ENCODE results near the gene NEDD8. TPM values are rescaled to one million over a fixed set of nuclear protein-coding genes. Genes with fewer than 3 reads are reported as not detected.

Gene NEDD8
- total and polyA plus RNA-seq, 2 experiments from 2014 or later: 138 to 326 TPM

DNA sequence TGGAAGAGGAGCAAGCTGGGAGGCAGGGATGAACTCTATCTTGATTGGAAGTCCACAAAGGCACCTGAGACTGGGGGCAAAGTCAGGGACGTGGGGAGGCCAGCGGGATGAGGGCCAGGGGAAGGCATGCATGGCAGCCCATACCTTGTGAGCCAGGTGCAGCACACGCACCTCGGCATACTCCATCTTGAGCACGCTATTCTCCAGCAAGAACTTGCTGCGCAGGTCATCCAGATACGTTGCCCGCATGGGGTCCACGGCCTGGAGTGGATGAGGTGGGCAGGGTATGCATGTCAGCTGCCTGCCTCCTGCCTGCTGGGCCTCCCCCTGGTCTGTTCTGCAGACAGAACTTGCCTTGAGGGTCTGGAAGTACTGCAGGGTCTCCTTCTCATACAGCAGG is 35.3 kb upstream of the NEDD8 start:
- Histone ChIP-seq H4K20me1 (ENCODE audit: insufficient read depth) (no peaks in the 10 kb centered on the region), H3K4me3 (no peak overlapping the region), H3K79me2 (ENCODE audit: insufficient read depth) (peaks cover 5% of the 10 kb centered on the region; the same call in 1 of the 2 replicates), H3F3A (ENCODE audit: insufficient read depth) (no peaks in the 10 kb centered on the region), H2AFZ (no peak overlapping the region), H3K4me2 (ENCODE audit: unreplicated experiment) (no peak overlapping the region), H3K9me3 (ENCODE audit: low read depth) (no peaks in the 10 kb centered on the region), H3K27me3 (replicated peaks; ENCODE audit: insufficient read depth) (no peaks in the 10 kb centered on the region), H3K9ac (no peak overlapping the region), H3K36me3 (ENCODE audit: low read depth) (no peaks in the 10 kb centered on the region), H3K4me1 (ENCODE audit: insufficient read depth) (peaks cover 3% of the 10 kb centered on the region; the same call in 1 of the 2 replicates), H3K27ac (no peak overlapping the region), H3K9me2 (ENCODE audit: insufficient read depth) (no peaks in the 10 kb centered on the region)
- in situ Hi-C loops (cut with MboI): no loop called here
- WGBS, 2 experiments (ENCODE audit: low coverage in 1 of 2, low lambda C conversion rate in 2 of 2, missing lambda C conversion rate in 2 of 2): 87 to 94% methylated on average over 9 of the region's 9 CpGs
- no peak for DNase-seq
- no peak for TF ChIP-seq EZH2 (IDR thresholded peaks at IDR 0.05; ENCODE audit: insufficient read depth, poor library complexity, severe bottlenecking)
- no peak for TF ChIP-seq EZH2phosphoT487 (IDR thresholded peaks at IDR 0.05; ENCODE audit: insufficient read depth, low read depth)

- Histone ChIP-seq H3K27me3 (replicated peaks; ENCODE audit: insufficient read depth) (no peaks in the 10 kb centered on the region), H2AFZ (no peak overlapping the region), H3K27ac (no peak overlapping the region), H3K9ac (no peak overlapping the region), H3F3A (ENCODE audit: insufficient read depth) (no peaks in the 10 kb centered on the region), H3K36me3 (ENCODE audit: low read depth) (no peaks in the 10 kb centered on the region), H3K4me2 (ENCODE audit: unreplicated experiment) (no peak overlapping the region), H3K79me2 (ENCODE audit: insufficient read depth) (peaks cover 5% of the 10 kb centered on the region; the same call in 1 of the 2 replicates), H3K4me1 (ENCODE audit: insufficient read depth) (no peaks in the 10 kb centered on the region), H3K9me3 (ENCODE audit: low read depth) (no peaks in the 10 kb centered on the region), H3K9me2 (ENCODE audit: insufficient read depth) (no peaks in the 10 kb centered on the region), H3K4me3 (no peak overlapping the region), H4K20me1 (ENCODE audit: insufficient read depth) (no peaks in the 10 kb centered on the region)
- WGBS, 2 experiments (ENCODE audit: low coverage in 1 of 2, low lambda C conversion rate in 2 of 2, missing lambda C conversion rate in 2 of 2): 86 to 89% methylated on average over 18 of the region's 18 CpGs
- no peak for DNase-seq
- in situ Hi-C loops (cut with MboI): no loop called here
- no peak for TF ChIP-seq EZH2phosphoT487 (IDR thresholded peaks at IDR 0.05; ENCODE audit: insufficient read depth, low read depth)
- no peak for TF ChIP-seq EZH2 (IDR thresholded peaks at IDR 0.05; ENCODE audit: insufficient read depth, poor library complexity, severe bottlenecking)
Measured at GRCh38 chr14:24266344-24267244, 34.4 kb upstream of the NEDD8 start.

- Histone ChIP-seq H3K9ac (no peak overlapping the region), H3K9me3 (ENCODE audit: low read depth) (no peaks in the 10 kb centered on the region), H3K27me3 (replicated peaks; ENCODE audit: insufficient read depth) (no peaks in the 10 kb centered on the region), H3K79me2 (ENCODE audit: insufficient read depth) (no peaks in the 10 kb centered on the region), H3K9me2 (ENCODE audit: insufficient read depth) (no peaks in the 10 kb centered on the region), H3K36me3 (ENCODE audit: low read depth) (no peaks in the 10 kb centered on the region), H4K20me1 (ENCODE audit: insufficient read depth) (no peaks in the 10 kb centered on the region), H3F3A (ENCODE audit: insufficient read depth) (no peaks in the 10 kb centered on the region), H3K4me1 (ENCODE audit: insufficient read depth) (peaks cover 2% of the 10 kb centered on the region), H3K27ac (no peak overlapping the region), H3K4me3 (no peak overlapping the region), H3K4me2 (ENCODE audit: unreplicated experiment) (no peak overlapping the region), H2AFZ (no peak overlapping the region)
- TF ChIP-seq EZH2phosphoT487 (IDR thresholded peaks at IDR 0.05; ENCODE audit: insufficient read depth, low read depth) (no peak), EZH2 (IDR thresholded peaks at IDR 0.05; ENCODE audit: insufficient read depth, poor library complexity, severe bottlenecking) (no peak)
- no peak for DNase-seq
- 52 to 61% methylated on average over 6 of the region's 6 CpGs for WGBS, 2 experiments (ENCODE audit: low coverage in 1 of 2, low lambda C conversion rate in 2 of 2, missing lambda C conversion rate in 2 of 2)
- in situ Hi-C loops (cut with MboI): no loop called here
Measured at GRCh38 chr14:24264298-24264697, 32.1 kb upstream of the NEDD8 start.

- Histone ChIP-seq H3K27ac (no peak overlapping the region), H3K4me1 (ENCODE audit: insufficient read depth) (peaks cover 7% of the 10 kb centered on the region), H3K4me2 (ENCODE audit: unreplicated experiment) (no peak overlapping the region), H2AFZ (no peak overlapping the region), H3F3A (ENCODE audit: insufficient read depth) (no peaks in the 10 kb centered on the region), H3K27me3 (replicated peaks; ENCODE audit: insufficient read depth) (no peaks in the 10 kb centered on the region), H3K9ac (no peak overlapping the region), H3K9me2 (ENCODE audit: insufficient read depth) (no peaks in the 10 kb centered on the region), H3K4me3 (no peak overlapping the region), H3K36me3 (ENCODE audit: low read depth) (no peaks in the 10 kb centered on the region), H3K79me2 (ENCODE audit: insufficient read depth) (no peaks in the 10 kb centered on the region), H3K9me3 (ENCODE audit: low read depth) (no peaks in the 10 kb centered on the region), H4K20me1 (ENCODE audit: insufficient read depth) (no peaks in the 10 kb centered on the region)
- TF ChIP-seq EZH2phosphoT487 (IDR thresholded peaks at IDR 0.05; ENCODE audit: insufficient read depth, low read depth) (no peak), EZH2 (IDR thresholded peaks at IDR 0.05; ENCODE audit: insufficient read depth, poor library complexity, severe bottlenecking) (no peak)
- WGBS, 2 experiments (ENCODE audit: low coverage in 1 of 2, low lambda C conversion rate in 2 of 2, missing lambda C conversion rate in 2 of 2): 65 to 76% methylated on average over 6 of the region's 6 CpGs
- in situ Hi-C loops (cut with MboI): no loop called here
- DNase-seq: no peak
Measured at GRCh38 chr14:24263848-24264247, 31.7 kb upstream of the NEDD8 start.

All from GM23248 (cell line).